ENCODE data around the gene C1orf122. TPM values are rescaled to one million over a fixed set of nuclear protein-coding genes. Genes with fewer than 3 reads are reported as not detected.

Gene C1orf122
- polyA plus RNA-seq (2011; rRNA removed) (21.3 and 24.2 TPM in 2 replicates), polyA plus RNA-seq (2017; fragmentation: RNase III; extraction: RNeasy Plus Mini Kit Qiagen cat#74134 plus additional on column Dnase treatment) (26.8 to 29.6 TPM (median 29.1 TPM) in 3 replicates), polyA minus RNA-seq (2011; rRNA and poly(A)+ RNA removed) (6.2 and 6.8 TPM in 2 replicates)
- 38.5 and 50.3 TPM in 2 replicates for polyA plus RNA-seq (2012; cell fraction: cytosol; rRNA removed)
- polyA plus RNA-seq (2012; cell fraction: nucleus; rRNA removed): 30.5 and 40.6 TPM in 2 replicates

GRCh38 chr1:37807555-37808368 lies at the start of gene C1orf122, which contains the start of gene YRDC:
Gene C1orf122 (plus strand): TSS chr1:37807790. CDS start chr1:37808405, 615 bp downstream.
Gene YRDC (minus strand): TSS chr1:37808208. CDS start chr1:37808180, 28 bp downstream.
- Histone ChIP-seq H3K4me2 (peak within 1 kb of the TSS; percentile 96), H3K9me3 (no peaks in the 10 kb centered on the region), H3K4me3 (peak within 1 kb of the TSS; percentile 99), H3K4me1 (peaks cover 32% of the 10 kb centered on the region; the same call in 2 of the 3 replicates), H3K27ac (peak within 1 kb of the TSS; percentile 99 to 100)
- 2% methylated on average over 13 of the region's 95 CpGs for WGBS (ENCODE audit: missing lambda C conversion rate)
- peak; percentile 90 to 92 for DNase-seq (ENCODE audit: low read depth in 1 of 2, low spot score in 1 of 2)
- ChIA-PET CTCF (interaction anchor here (0.6 to 1.1 kb wide), 3 partner anchors 9 to 1576 kb away, joined by 3 to 7 read pairs (median 5); no protein-coding TSS in a partner anchor), POLR2A (interaction anchor here (0.7 to 1.8 kb wide), 6 partner anchors 10 to 119 kb away, joined by 3 to 14 read pairs (median 7); partner anchors contain the start of genes CDCA8, EPHA10 and MTF1)
- FAIRE-seq: no peak
- ATAC-seq: peak; percentile 91 to 93
- TF ChIP-seq HOXA7 (CRISPR knock-in tag; IDR thresholded peaks at IDR 0.05): no peak
- no peak for TF ChIP-seq CTCF (IDR thresholded peaks at IDR 0.05)
- no peak for TF ChIP-seq JUNB (IDR thresholded peaks at IDR 0.05)
- TF ChIP-seq ZSCAN20 (CRISPR knock-in tag; IDR thresholded peaks at IDR 0.05): no peak
- no peak for TF ChIP-seq TP53 (CRISPR knock-in tag; IDR thresholded peaks at IDR 0.05)
- TF ChIP-seq NFE2L2 (conservative IDR thresholded peaks at IDR 0.05; ENCODE audit: low read length): no peak
- no peak for TF ChIP-seq HES2 (IDR thresholded peaks at IDR 0.05)
- TF ChIP-seq HDAC2 (IDR thresholded peaks at IDR 0.05): no peak
- TF ChIP-seq USF2 (IDR thresholded peaks at IDR 0.05): no peak
- TF ChIP-seq CBX8 (IDR thresholded peaks at IDR 0.05): no peak
- peak; percentile 12; the same call in 1 of the 2 replicates for TF ChIP-seq PHF8 (IDR thresholded peaks at IDR 0.05; ENCODE audit: borderline replicate concordance, low read depth)
- no peak for TF ChIP-seq FOSL2 (IDR thresholded peaks at IDR 0.05)
- TF ChIP-seq FOSL2 (CRISPR knock-in tag; IDR thresholded peaks at IDR 0.05): no peak
- TF ChIP-seq EHMT2 (IDR thresholded peaks at IDR 0.05; ENCODE audit: low read depth): no peak
- no peak for TF ChIP-seq GATA3 (IDR thresholded peaks at IDR 0.05; ENCODE audit: borderline replicate concordance)
- no peak for TF ChIP-seq TFCP2L1 (CRISPR knock-in tag; IDR thresholded peaks at IDR 0.05)
- no peak for TF ChIP-seq KDM5A (IDR thresholded peaks at IDR 0.05)
- TF ChIP-seq PBX3 (IDR thresholded peaks at IDR 0.05): no peak
- TF ChIP-seq NPAS2 (CRISPR knock-in tag; IDR thresholded peaks at IDR 0.05; ENCODE audit: borderline replicate concordance): no peak
- TF ChIP-seq CBX2 (IDR thresholded peaks at IDR 0.05; ENCODE audit: borderline replicate concordance, low read depth): no peak
- peak; percentile 81 for TF ChIP-seq MAX (IDR thresholded peaks at IDR 0.05)
- no peak for TF ChIP-seq MAFK (IDR thresholded peaks at IDR 0.05; ENCODE audit: partially characterized antibody)
- no peak for TF ChIP-seq KDM1A (IDR thresholded peaks at IDR 0.05; ENCODE audit: low read depth)
- no peak for TF ChIP-seq EP300 (IDR thresholded peaks at IDR 0.05)
- no peak for TF ChIP-seq RARB (CRISPR knock-in tag; IDR thresholded peaks at IDR 0.05)
- no peak for TF ChIP-seq HMGXB4 (CRISPR knock-in tag; IDR thresholded peaks at IDR 0.05; ENCODE audit: borderline replicate concordance)
- peak; percentile 69 for TF ChIP-seq POLR2A (IDR thresholded peaks at IDR 0.05; ENCODE audit: low read length)
- 0 out of 2 replicates have a peak, but pooled peaks have one; percentile 14 for TF ChIP-seq MYC (IDR thresholded peaks at IDR 0.05; ENCODE audit: borderline replicate concordance, low read length)
- peak; percentile 27 to 89; a peak in 3 of 5 replicates for TF ChIP-seq JUN (IDR thresholded peaks at IDR 0.05)
- peak; percentile 87 for TF ChIP-seq BCL3 (IDR thresholded peaks at IDR 0.05)
- no peak for TF ChIP-seq POLR2AphosphoS2 (conservative IDR thresholded peaks at IDR 0.05; ENCODE audit: low read length)
- no peak for TF ChIP-seq RAD21 (conservative IDR thresholded peaks at IDR 0.05 in 1 of 2, IDR thresholded peaks at IDR 0.05 in 1 of 2)

All from A549 (cell line).